H9 (cell line): Measurements from ENCODE around the gene CCDC159. TPM values are rescaled to one million over a fixed set of nuclear protein-coding genes. Genes with fewer than 3 reads are reported as not detected.
"Not testable (repeated sequence)": the region's sequence is repeated elsewhere in the genome, so short reads cannot be mapped to it uniquely, and the experiment has no call there.

Experiments
- DNase-seq: peaks from one replicate; pipeline ENCODE4 v3.0.0-alpha.2; 2017
- H2AFZ ChIP-seq: one replicate; pipeline ENCODE4 v1.6.1; 2013; ENCODE audit warnings: mild to moderate bottlenecking, low read length, control low read depth, moderate library complexity
- H2AK5ac ChIP-seq: 2 replicates; pipeline ENCODE4 v1.6.1; 2013; ENCODE audit warnings: low read length, control low read depth, mixed read lengths; ENCODE audit not compliant: insufficient read length
- H2BK120ac ChIP-seq: one replicate; pipeline ENCODE4 v1.6.1; 2013; ENCODE audit warnings: low read depth, mild to moderate bottlenecking, low read length, control low read depth, inconsistent platforms; ENCODE audit not compliant: poor library complexity, severe bottlenecking
- H2BK12ac ChIP-seq: 2 replicates; pipeline ENCODE4 v1.6.1; 2013; ENCODE audit warnings: low read length, control low read depth, mixed read lengths, low read depth; ENCODE audit not compliant: insufficient read length
- H2BK15ac ChIP-seq: 2 replicates; pipeline ENCODE4 v1.6.1; 2013; ENCODE audit warnings: low read depth, low read length, control low read depth
- H2BK20ac ChIP-seq: one replicate; pipeline ENCODE4 v1.6.1; 2013; ENCODE audit warnings: low read depth, mild to moderate bottlenecking, low read length, control low read depth, inconsistent platforms; ENCODE audit not compliant: poor library complexity, severe bottlenecking
- H2BK5ac ChIP-seq: 2 replicates; pipeline ENCODE4 v1.6.1; 2013; ENCODE audit warnings: low read length, control low read depth, mixed read lengths; ENCODE audit not compliant: insufficient read length
- H3K14ac ChIP-seq: 2 replicates; pipeline ENCODE4 v1.6.1; 2013; ENCODE audit warnings: low read length, control low read depth; ENCODE audit not compliant: insufficient read depth
- H3K18ac ChIP-seq: 2 replicates; pipeline ENCODE4 v1.6.1; 2013; ENCODE audit warnings: low read depth, mild to moderate bottlenecking, mixed read lengths, low read length, control low read depth; ENCODE audit not compliant: insufficient read length
- H3K23ac ChIP-seq: 2 replicates; pipeline ENCODE4 v1.6.1; 2013; ENCODE audit warnings: low read length, control low read depth, mixed read lengths, low read depth; ENCODE audit not compliant: insufficient read length
- H3K23me2 ChIP-seq: 2 replicates; pipeline ENCODE4 v1.6.1; 2013; ENCODE audit warnings: low read depth, mild to moderate bottlenecking, mixed read lengths, low read length, control low read depth; ENCODE audit not compliant: insufficient read length, poor library complexity, severe bottlenecking
- H3K27ac ChIP-seq: 2 replicates; pipeline ENCODE4 v1.5.1; 2013; ENCODE audit warnings: low read length, control low read depth, mixed read lengths, low read depth; ENCODE audit not compliant: insufficient read length
- H3K27me3 ChIP-seq: 2 replicates; pipeline ENCODE4 v1.6.1; 2013; ENCODE audit warnings: low read length, control low read depth, inconsistent platforms; ENCODE audit not compliant: insufficient read depth
- H3K4ac ChIP-seq: 2 replicates; pipeline ENCODE4 v1.6.1; 2013; ENCODE audit warnings: low read depth, mild to moderate bottlenecking, control low read depth, inconsistent platforms, low read length, moderate library complexity
- H3K4me1 ChIP-seq: 2 replicates; pipeline ENCODE4 v1.6.1; 2013; ENCODE audit warnings: low read length, control low read depth, inconsistent platforms; ENCODE audit not compliant: insufficient read depth
- H3K4me2 ChIP-seq: 2 replicates; pipeline ENCODE4 v1.6.1; 2013; ENCODE audit warnings: low read length, control low read depth, mixed read lengths; ENCODE audit not compliant: insufficient read length, insufficient read depth
- H3K56ac ChIP-seq: 2 replicates; pipeline ENCODE4 v1.6.1; 2013; ENCODE audit warnings: low read depth, mild to moderate bottlenecking, mixed read lengths, low read length, control low read depth; ENCODE audit not compliant: insufficient read length
- H3K79me1 ChIP-seq: 2 replicates; pipeline ENCODE4 v1.6.1; 2013; ENCODE audit warnings: low read depth, mild to moderate bottlenecking, moderate library complexity, low read length, control low read depth, inconsistent platforms; ENCODE audit not compliant: insufficient read depth, poor library complexity, severe bottlenecking
- H3K79me2 ChIP-seq: 2 replicates; pipeline ENCODE4 v1.6.1; 2013; ENCODE audit warnings: low read length, control low read depth, inconsistent platforms; ENCODE audit not compliant: insufficient read depth
- H3K9ac ChIP-seq: 2 replicates; pipeline ENCODE4 v1.6.1; 2013; ENCODE audit warnings: low read length, control low read depth, mixed read lengths; ENCODE audit not compliant: insufficient read length; ENCODE audit errors: extremely low read depth
- H3K9me3 ChIP-seq: one replicate; pipeline ENCODE4 v1.6.1; 2013; ENCODE audit warnings: low read depth, low read length, inconsistent platforms; ENCODE audit not compliant: control insufficient read depth
- H3T11ph ChIP-seq: one replicate; pipeline ENCODE4 v1.6.1; 2013; ENCODE audit warnings: mild to moderate bottlenecking, low read length, control low read depth, inconsistent platforms
- H4K20me1 ChIP-seq: one replicate; pipeline ENCODE4 v1.6.1; 2013; ENCODE audit not compliant: control insufficient read depth, insufficient read length, insufficient read depth
- H4K5ac ChIP-seq: 2 replicates; pipeline ENCODE4 v1.6.1; 2013; ENCODE audit warnings: low read depth, mild to moderate bottlenecking, mixed read lengths, low read length, control low read depth; ENCODE audit not compliant: insufficient read length
- H4K8ac ChIP-seq: replicated peaks from 2 replicates; pipeline ENCODE4 v1.6.1; 2013; ENCODE audit warnings: low read length, control low read depth, mixed read lengths, low read depth; ENCODE audit not compliant: insufficient read length
- H4K91ac ChIP-seq: 2 replicates; pipeline ENCODE4 v1.6.1; 2013; ENCODE audit warnings: low read depth, mild to moderate bottlenecking, moderate library complexity, mixed read lengths, low read length, control low read depth; ENCODE audit not compliant: insufficient read length
- H3K27ac Mint-ChIP-seq, 3 experiments: 2 replicates in 2 of 3; 3 replicates in 1 of 3; pipeline ENCODE4 v1.8.0; 2020 to 2021; ENCODE audit warnings: mixed read lengths in 3 of 3, mild to moderate bottlenecking in 1 of 3, moderate library complexity in 1 of 3
- H3K27me3 Mint-ChIP-seq: 2 replicates; pipeline ENCODE4 v1.8.0; 2021; ENCODE audit warnings: low read depth, mild to moderate bottlenecking, moderate library complexity, mixed read lengths
- H3K36me3 Mint-ChIP-seq, 3 experiments: 2 replicates in 2 of 3; 3 replicates in 1 of 3; pipeline ENCODE4 v1.8.0; 2020 to 2021; ENCODE audit warnings: low read depth in 3 of 3, mixed read lengths in 3 of 3; ENCODE audit not compliant: insufficient read depth in 1 of 3
- H3K4me1 Mint-ChIP-seq, 2 experiments: 2 replicates each; pipeline ENCODE4 v1.8.0; 2020; ENCODE audit warnings: mixed read lengths in 2 of 2
- H3K4me3 Mint-ChIP-seq, 2 experiments: 2 replicates in 1 of 2; 3 replicates in 1 of 2; pipeline ENCODE4 v1.8.0; 2020 to 2021; ENCODE audit warnings: mild to moderate bottlenecking in 2 of 2, mixed read lengths in 2 of 2, moderate library complexity in 1 of 2
- H3K9me3 Mint-ChIP-seq, 2 experiments: 2 replicates in 1 of 2; 3 replicates in 1 of 2; pipeline ENCODE4 v1.8.0; 2020; ENCODE audit warnings: mild to moderate bottlenecking in 2 of 2, mixed read lengths in 2 of 2, moderate library complexity in 1 of 2
- WGBS: extraction: QIAGEN DNeasy Blood & Tissue Kit; methylation state at CpG from one replicate; pipeline ENCODE4 v1.1.7; 2013; ENCODE audit warnings: missing lambda C conversion rate, low lambda C conversion rate, mixed read lengths; ENCODE audit not compliant: insufficient read length; ENCODE audit errors: extremely low coverage; 5-methylcytosine and 5-hydroxymethylcytosine counted together
- total RNA-seq: library from RNA; stranded (reverse); gene quantifications from 2 replicates; pipeline ENCODE4 v1.2.1, GENCODE V29; 2021
- TF ChIP-seq, protein P1 (sequence below): fragments of 200-600 bp; sonication (generic); conservative IDR thresholded peaks from 3 replicates; pipeline ENCODE4 v1.8.0; 2021; ENCODE audit warnings: antibody characterized with exemption, mild to moderate bottlenecking

The CCDC159 gene
- total RNA-seq, 1 experiment from 2014 or later: 5.7 TPM

DNA sequence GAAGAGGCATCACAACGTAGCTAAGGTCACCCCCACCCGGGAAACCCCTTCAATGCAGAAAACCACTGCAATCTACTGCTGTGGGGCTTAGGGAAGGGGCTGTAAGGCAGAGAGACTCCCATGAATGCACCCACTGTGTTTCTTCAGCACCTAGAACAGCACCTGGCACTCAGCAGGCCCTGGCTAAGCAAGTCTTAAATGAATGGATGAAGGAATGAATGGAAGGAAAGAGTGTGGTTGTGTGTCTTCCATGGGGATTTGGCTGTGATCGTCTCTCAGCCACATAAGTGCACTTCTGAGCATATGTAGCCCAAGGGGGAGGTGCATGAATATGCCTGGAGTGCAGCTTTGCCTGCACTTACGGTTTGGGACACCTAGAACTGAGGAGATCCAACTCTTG is 2.9 kb downstream of the CCDC159 start:
- Mint-ChIP-seq H3K4me3 (no peak overlapping the region), H3K9me3 (peaks cover 3 to 7% of the 10 kb centered on the region in 2 experiments; a peak in 3 of 5 replicates), H3K27me3 (peaks cover 23% of the 10 kb centered on the region), H3K27ac (no peak overlapping the region), H3K4me1 (peaks cover 19 to 22% of the 10 kb centered on the region in 2 experiments), H3K36me3 (peaks cover 0 to 8% (median 0%) of the 10 kb centered on the region in 3 experiments; a peak in 3 of 7 replicates)
- Histone ChIP-seq H3K27me3 (no peaks in the 10 kb centered on the region), H3K27ac (no peak overlapping the region), H3K4ac (no peak overlapping the region), H3K14ac (no peak overlapping the region), H2BK120ac (no peak overlapping the region), H3K56ac (no peak overlapping the region), H2AFZ (no peak overlapping the region), H3T11ph (no peak overlapping the region), H2BK20ac (no peak overlapping the region), H3K23ac (no peak overlapping the region), H3K79me2 (no peaks in the 10 kb centered on the region), H2BK12ac (no peak overlapping the region), H2AK5ac (no peak overlapping the region), H4K20me1 (no peaks in the 10 kb centered on the region), H3K79me1 (no peaks in the 10 kb centered on the region), H2BK5ac (no peak overlapping the region), H4K91ac (no peak overlapping the region), H3K9ac (no peak overlapping the region), H3K4me1 (no peaks in the 10 kb centered on the region; the same call in 1 of the 2 replicates), H3K4me2 (no peak overlapping the region), H3K23me2 (peaks cover 8% of the 10 kb centered on the region), H3K18ac (no peak overlapping the region), H4K8ac (no peak overlapping the region), H4K5ac (no peak overlapping the region), H2BK15ac (no peak overlapping the region), H3K9me3 (no peaks in the 10 kb centered on the region)
- DNase-seq: no peak
- no CpG with 5 or more reads among the region's 4 CpGs for WGBS
- TF ChIP-seq, protein P1, sequence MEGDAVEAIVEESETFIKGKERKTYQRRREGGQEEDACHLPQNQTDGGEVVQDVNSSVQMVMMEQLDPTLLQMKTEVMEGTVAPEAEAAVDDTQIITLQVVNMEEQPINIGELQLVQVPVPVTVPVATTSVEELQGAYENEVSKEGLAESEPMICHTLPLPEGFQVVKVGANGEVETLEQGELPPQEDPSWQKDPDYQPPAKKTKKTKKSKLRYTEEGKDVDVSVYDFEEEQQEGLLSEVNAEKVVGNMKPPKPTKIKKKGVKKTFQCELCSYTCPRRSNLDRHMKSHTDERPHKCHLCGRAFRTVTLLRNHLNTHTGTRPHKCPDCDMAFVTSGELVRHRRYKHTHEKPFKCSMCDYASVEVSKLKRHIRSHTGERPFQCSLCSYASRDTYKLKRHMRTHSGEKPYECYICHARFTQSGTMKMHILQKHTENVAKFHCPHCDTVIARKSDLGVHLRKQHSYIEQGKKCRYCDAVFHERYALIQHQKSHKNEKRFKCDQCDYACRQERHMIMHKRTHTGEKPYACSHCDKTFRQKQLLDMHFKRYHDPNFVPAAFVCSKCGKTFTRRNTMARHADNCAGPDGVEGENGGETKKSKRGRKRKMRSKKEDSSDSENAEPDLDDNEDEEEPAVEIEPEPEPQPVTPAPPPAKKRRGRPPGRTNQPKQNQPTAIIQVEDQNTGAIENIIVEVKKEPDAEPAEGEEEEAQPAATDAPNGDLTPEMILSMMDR: no peak

DNA sequence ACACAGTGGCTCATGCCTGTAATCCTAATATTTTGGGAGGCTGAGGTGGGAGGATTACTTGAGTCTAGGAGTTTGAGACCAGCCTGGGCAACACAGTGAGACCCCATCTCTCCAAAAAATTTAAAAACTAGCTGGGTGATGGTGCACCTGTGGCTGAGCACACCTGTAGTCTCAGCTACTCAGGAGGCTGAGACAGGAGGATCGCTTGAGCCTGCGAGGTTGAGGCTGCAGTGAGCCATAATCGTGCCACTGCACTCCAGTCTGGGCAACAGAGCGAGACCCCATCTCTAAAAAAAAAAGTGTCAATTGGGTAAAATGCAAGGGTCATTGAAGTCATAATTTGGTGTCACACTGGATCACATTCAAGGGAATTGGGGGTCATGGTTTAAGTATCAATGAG is 7.8 kb downstream of the CCDC159 start:
- H3K9ac ChIP-seq, H3K9me3 Mint-ChIP-seq, H4K91ac ChIP-seq, H3K4me1 ChIP-seq, H2BK20ac ChIP-seq, H2BK120ac ChIP-seq, H4K5ac ChIP-seq, H3K27ac ChIP-seq, H3K9me3 ChIP-seq, H3K4me3 Mint-ChIP-seq, H2BK12ac ChIP-seq, H2AK5ac ChIP-seq, H3K18ac ChIP-seq, H3K79me1 ChIP-seq, H3K56ac ChIP-seq, H2BK5ac ChIP-seq, H3K36me3 Mint-ChIP-seq, H3K27ac Mint-ChIP-seq, H3K79me2 ChIP-seq, H2BK15ac ChIP-seq, H4K8ac ChIP-seq, H3T11ph ChIP-seq, H3K4ac ChIP-seq, H4K20me1 ChIP-seq, H3K27me3 ChIP-seq, H3K23ac ChIP-seq, H3K23me2 ChIP-seq, H2AFZ ChIP-seq, H3K4me2 ChIP-seq, DNase-seq, H3K14ac ChIP-seq: not testable (repeated sequence)
- H3K4me1 Mint-ChIP-seq: peaks cover 7 to 26% of the 10 kb centered on the region in 2 experiments
- peaks cover 56% of the 10 kb centered on the region for H3K27me3 Mint-ChIP-seq
- no CpG with 5 or more reads among the region's 4 CpGs for WGBS
